Measurements from ENCODE around the gene NCOR2.
A peak's percentile ranks its signal among the peaks of the same experiment; 100 is the strongest.

NCOR2 gene

GRCh38 chr12:124527861-124528561 is 39.4 kb downstream of the NCOR2 start:
- DNase-seq (no peak), ATAC-seq (no peak)

- no peak for DNase-seq
Observed at GRCh38 chr12:124525927-124526692, 41.3 kb downstream of the NCOR2 start.

GRCh38 chr12:124525455-124525854 is 42.0 kb downstream of the NCOR2 start:
- ATAC-seq (no peak), DNase-seq (no peak)

More at GRCh38 chr12:124525927-124526692, 41.3 kb downstream of the NCOR2 start:
- no peak for ATAC-seq

- DNase-seq (no peak), ATAC-seq (peak; percentile 44)
Observed at GRCh38 chr12:124524231-124524925, 43.0 kb downstream of the NCOR2 start.

GRCh38 chr12:124523071-124523470 is 44.3 kb downstream of the NCOR2 start:
- ATAC-seq (no peak), DNase-seq (no peak)

GRCh38 chr12:124520907-124521306 is 46.5 kb downstream of the NCOR2 start:
- ATAC-seq (no peak), DNase-seq (no peak)

GRCh38 chr12:124520265-124520701 is 47.1 kb downstream of the NCOR2 start:
- DNase-seq (no peak), ATAC-seq (no peak)

GRCh38 chr12:124519746-124520145 is 47.7 kb downstream of the NCOR2 start:
- no peak for DNase-seq

GRCh38 chr12:124518051-124518932 is 49.1 kb downstream of the NCOR2 start:
- DNase-seq (no peak), ATAC-seq (no peak)

More at GRCh38 chr12:124519746-124520145, 47.7 kb downstream of the NCOR2 start:
- no peak for ATAC-seq

Measured in stimulated activated naive CD8-positive, alpha-beta T cell treated with anti-CD3 and anti-CD28 coated beads, Interleukin-15, Interleukin-2, amounts not matched to agents 100 U/mL and 50 U/mL, for 24 hours (primary cell).